OCI-LY7 (cell line): ENCODE data around the gene BOD1. TPM values are rescaled to one million over a fixed set of nuclear protein-coding genes. Genes with fewer than 3 reads are reported as not detected.

Source experiments
- BruUV-seq: library from RNA; stranded (reverse); fragments of 400-500 nt; replicated peaks from 2 replicates; lab custom pipeline; 2021; lab: Mats Ljungman, UMichigan
- CTCF ChIA-PET: fragments of 300-600 bp; sonication (Branson Sonifier 250); formaldehyde crosslinking; loops from one replicate; lab custom pipeline; 2022; ENCODE audit warnings: antibody characterized with exemption; ENCODE audit not compliant: unreplicated experiment; lab: Charles Lee
- POLR2A ChIA-PET: fragments of 300-600 bp; sonication (Branson Sonifier 250); formaldehyde crosslinking; loops from one replicate; lab custom pipeline; 2022; ENCODE audit warnings: antibody characterized with exemption; lab: Charles Lee
- DNase-seq: peaks from one replicate; pipeline ENCODE4 v3.0.0-alpha.2; 2015; ENCODE audit warnings: low spot score
- H2AFZ ChIP-seq: fragments of 200-600 bp; sonication (generic), shearing (Covaris generic); 2 replicates; pipeline ENCODE4 v1.6.1; 2014; ENCODE audit warnings: mild to moderate bottlenecking, antibody characterized with exemption, low read length, moderate library complexity
- H3K27ac ChIP-seq: fragments of 200-600 bp; sonication (generic); 2 replicates; pipeline ENCODE4 v1.5.1; 2014; ENCODE audit warnings: mixed run types, low read depth, mild to moderate bottlenecking, moderate library complexity, low read length, inconsistent platforms; ENCODE audit not compliant: poor library complexity, severe bottlenecking
- H3K36me3 ChIP-seq: fragments of 200-600 bp; sonication (generic); 2 replicates; pipeline ENCODE4 v1.6.1; 2014; ENCODE audit warnings: mild to moderate bottlenecking, antibody characterized with exemption, low read length, moderate library complexity, mixed read lengths; ENCODE audit not compliant: insufficient read depth
- H3K4me1 ChIP-seq: fragments of 200-600 bp; sonication (generic); 2 replicates; pipeline ENCODE4 v1.5.1; 2014; ENCODE audit warnings: mild to moderate bottlenecking, low read length; ENCODE audit not compliant: insufficient read depth, poor library complexity, severe bottlenecking
- H3K4me2 ChIP-seq: fragments of 200-600 bp; sonication (generic); 2 replicates; pipeline ENCODE4 v1.6.1; 2014; ENCODE audit warnings: mild to moderate bottlenecking, low read length
- H3K4me3 ChIP-seq: fragments of 200-600 bp; sonication (generic); 2 replicates; pipeline ENCODE4 v1.5.1; 2014; ENCODE audit warnings: mild to moderate bottlenecking, low read depth, low read length; ENCODE audit not compliant: poor library complexity, severe bottlenecking
- H3K79me2 ChIP-seq: fragments of 200-600 bp; sonication (generic); 2 replicates; pipeline ENCODE4 v1.6.1; 2016; ENCODE audit warnings: low read depth, mild to moderate bottlenecking, low read length, moderate library complexity, mixed read lengths; ENCODE audit not compliant: insufficient read depth
- H3K9me2 ChIP-seq: fragments of 200-600 bp; sonication (generic); 2 replicates; pipeline ENCODE4 v1.6.1; 2016; ENCODE audit warnings: mild to moderate bottlenecking, low read length, mixed read lengths; ENCODE audit not compliant: insufficient read depth
- H3K9me3 ChIP-seq: fragments of 200-600 bp; sonication (generic); 2 replicates; pipeline ENCODE4 v1.6.1; 2014; ENCODE audit warnings: mild to moderate bottlenecking, mixed run types, low read length, mixed read lengths
- H4K20me1 ChIP-seq: fragments of 200-600 bp; sonication (generic); 2 replicates; pipeline ENCODE4 v1.6.1; 2014; ENCODE audit warnings: mild to moderate bottlenecking, antibody characterized with exemption, low read length, moderate library complexity, mixed read lengths; ENCODE audit not compliant: insufficient read depth
- CTCF ChIP-seq: fragments of 200-600 bp; sonication (generic); conservative IDR thresholded peaks from 2 replicates; pipeline ENCODE4 v1.5.1; 2014; ENCODE audit warnings: mild to moderate bottlenecking, antibody characterized with exemption, low read length, moderate library complexity, mixed read lengths
- EZH2phosphoT487 ChIP-seq: fragments of 200-600 bp; sonication (generic); IDR thresholded peaks from 2 replicates; pipeline ENCODE4 v1.6.1; 2018; ENCODE audit warnings: low read depth, borderline replicate concordance, mild to moderate bottlenecking, mixed run types, antibody characterized with exemption, low read length, moderate library complexity, mixed read lengths
- intact Hi-C: fragments of 100-400 bp; cut with micrococcal nuclease; formaldehyde crosslinking; loops from one replicate; pipeline ENCODE4 v1.10.0; 2022; ENCODE audit not compliant: unreplicated experiment
- total RNA-seq, 2 experiments: library from RNA; depleted of rRNA in 1 of 2; stranded (reverse); fragments of >200 nt in 1 of 2; shearing (Covaris generic) in 1 of 2; gene quantifications; 2 replicates each; pipeline ENCODE4 v1.2.3, GENCODE V29; 2014 to 2022

The BOD1 gene
- total RNA-seq, 2 experiments from 2014 or later, result 38.8 to 54.3 TPM

DNA sequence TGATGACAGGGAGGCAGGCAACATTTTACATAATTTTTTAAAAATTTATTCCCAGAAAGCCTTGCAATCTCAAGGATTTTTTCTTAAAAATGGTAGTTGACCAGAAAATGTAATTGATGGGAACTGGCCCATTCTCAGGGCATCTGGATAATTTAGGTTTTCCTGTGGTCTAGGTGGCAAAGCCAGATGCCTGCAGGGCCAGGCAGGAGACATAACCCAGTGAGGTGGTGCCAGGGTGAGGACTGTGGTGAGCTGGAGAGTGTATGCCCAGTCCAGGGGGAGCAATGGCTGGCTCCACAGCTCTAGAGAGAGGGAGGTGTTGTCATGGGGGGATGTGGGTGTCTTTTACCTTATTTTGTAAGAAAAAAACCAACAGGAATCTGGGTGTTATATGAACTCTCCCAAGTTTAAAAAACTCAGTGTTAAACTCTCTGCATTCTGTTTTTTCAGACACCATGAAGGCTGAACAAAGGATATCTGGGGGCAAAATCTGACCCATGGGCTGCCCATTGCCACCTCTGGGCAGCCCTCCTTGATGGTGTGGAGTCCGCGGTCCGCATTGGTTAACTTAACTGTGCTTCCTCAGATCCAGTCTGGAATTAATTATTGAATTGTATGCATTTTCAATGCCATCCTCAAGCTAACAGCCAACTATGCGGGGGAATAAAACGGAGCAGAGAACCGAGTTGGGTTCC, 43.9 kb downstream of the BOD1 start:
- CTCF ChIA-PET, result interaction anchor here (0.6 to 0.8 kb wide), 2 partner anchors 34 to 189 kb away, joined by 3 read pairs; no protein-coding TSS in a partner anchor
- Histone ChIP-seq H3K36me3 (no peaks in the 10 kb centered on the region), H3K9me2 (no peaks in the 10 kb centered on the region), H4K20me1 (no peaks in the 10 kb centered on the region), H3K4me1 (no peaks in the 10 kb centered on the region), H3K9me3 (no peaks in the 10 kb centered on the region), H2AFZ (no peak overlapping the region), H3K79me2 (no peaks in the 10 kb centered on the region), H3K4me3 (no peak overlapping the region), H3K4me2 (no peak overlapping the region), H3K27ac (no peak overlapping the region)
- DNase-seq, result no peak
- POLR2A ChIA-PET, result no interaction called here
- intact Hi-C loops, result loop anchor here (1.0 to 5.0 kb wide), 2 partner anchors 120 to 278 kb away; no protein-coding TSS in a partner anchor
- TF ChIP-seq CTCF, result no peak
- TF ChIP-seq EZH2phosphoT487, result no peak
- BruUV-seq, result no TSS peak

- H3K4me3 ChIP-seq, result no peak overlapping the region
- no peaks in the 10 kb centered on the region for H3K9me2 ChIP-seq
- ChIA-PET CTCF (no interaction called here), POLR2A (no interaction called here)
- H3K36me3 ChIP-seq, result no peaks in the 10 kb centered on the region
- H2AFZ ChIP-seq, result no peak overlapping the region
- no peaks in the 10 kb centered on the region for H3K4me1 ChIP-seq
- DNase-seq, result no peak
- H3K9me3 ChIP-seq, result no peaks in the 10 kb centered on the region
- H3K4me2 ChIP-seq, result no peak overlapping the region
- intact Hi-C loops, result loop anchor here (5.0 kb wide), 1 partner anchor 118 kb away; no protein-coding TSS in a partner anchor
- no peaks in the 10 kb centered on the region for H3K79me2 ChIP-seq
- BruUV-seq, result no TSS peak
- TF ChIP-seq CTCF (no peak), EZH2phosphoT487 (no peak)
- H4K20me1 ChIP-seq, result no peaks in the 10 kb centered on the region
- H3K27ac ChIP-seq, result no peak overlapping the region
Measured at GRCh38 chr5:173570321-173571090, 45.9 kb downstream of the BOD1 start.
